Ovary (tissue), 3 donors: ENCODE results near the gene UTS2R.

Source experiments
- POLR2A ChIP-seq: fragments of 450-650 bp; IDR thresholded peaks from one replicate; pipeline ENCODE4 v1.6.1; 2017; ENCODE audit warnings: antibody characterized with exemption, mild to moderate bottlenecking, moderate library complexity
- TF ChIP-seq, protein P1 (sequence below), 3 donors: fragments of 450-650 bp in 2 of 3; fragments of 200-600 bp in 1 of 3; IDR thresholded peaks; one replicate each; pipeline versions ENCODE4 v1.5.1 to v1.8.0; 2016 to 2022; ENCODE audit warnings: antibody characterized with exemption in 3 of 3, mild to moderate bottlenecking in 1 of 3
- donor health status: DM: no; HTN: no; CAD: no.

DNA sequence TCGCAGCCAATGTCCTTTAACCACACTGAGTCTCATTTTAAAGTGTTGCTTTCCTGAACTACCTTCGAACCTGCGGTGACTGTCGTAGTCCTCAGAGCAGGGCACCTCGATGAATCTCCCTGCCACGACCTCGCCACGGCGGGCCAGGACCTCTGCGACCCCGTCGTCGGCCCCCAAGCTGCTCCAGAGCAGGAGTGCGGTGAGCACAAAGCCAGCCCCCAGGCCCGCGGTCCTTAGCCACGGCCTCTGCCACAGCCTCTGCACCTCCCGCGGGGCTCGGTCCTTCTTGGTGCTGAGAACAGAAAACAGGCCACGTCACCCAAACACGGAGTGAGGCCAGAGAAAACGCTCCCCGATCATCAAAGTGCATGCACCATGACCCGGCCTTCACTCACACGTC, 43.8 kb downstream of the UTS2R start:
- TF ChIP-seq, protein P1, sequence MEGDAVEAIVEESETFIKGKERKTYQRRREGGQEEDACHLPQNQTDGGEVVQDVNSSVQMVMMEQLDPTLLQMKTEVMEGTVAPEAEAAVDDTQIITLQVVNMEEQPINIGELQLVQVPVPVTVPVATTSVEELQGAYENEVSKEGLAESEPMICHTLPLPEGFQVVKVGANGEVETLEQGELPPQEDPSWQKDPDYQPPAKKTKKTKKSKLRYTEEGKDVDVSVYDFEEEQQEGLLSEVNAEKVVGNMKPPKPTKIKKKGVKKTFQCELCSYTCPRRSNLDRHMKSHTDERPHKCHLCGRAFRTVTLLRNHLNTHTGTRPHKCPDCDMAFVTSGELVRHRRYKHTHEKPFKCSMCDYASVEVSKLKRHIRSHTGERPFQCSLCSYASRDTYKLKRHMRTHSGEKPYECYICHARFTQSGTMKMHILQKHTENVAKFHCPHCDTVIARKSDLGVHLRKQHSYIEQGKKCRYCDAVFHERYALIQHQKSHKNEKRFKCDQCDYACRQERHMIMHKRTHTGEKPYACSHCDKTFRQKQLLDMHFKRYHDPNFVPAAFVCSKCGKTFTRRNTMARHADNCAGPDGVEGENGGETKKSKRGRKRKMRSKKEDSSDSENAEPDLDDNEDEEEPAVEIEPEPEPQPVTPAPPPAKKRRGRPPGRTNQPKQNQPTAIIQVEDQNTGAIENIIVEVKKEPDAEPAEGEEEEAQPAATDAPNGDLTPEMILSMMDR (IDR thresholded peaks at IDR 0.05), result no peak
- TF ChIP-seq POLR2A, result no peak
